ENCODE results near the gene TNFRSF1A. TPM values are rescaled to one million over a fixed set of nuclear protein-coding genes. Genes with fewer than 3 reads are reported as not detected.

TNFRSF1A gene
- total RNA-seq, 1 experiment from 2014 or later: 95.1 TPM

DNA sequence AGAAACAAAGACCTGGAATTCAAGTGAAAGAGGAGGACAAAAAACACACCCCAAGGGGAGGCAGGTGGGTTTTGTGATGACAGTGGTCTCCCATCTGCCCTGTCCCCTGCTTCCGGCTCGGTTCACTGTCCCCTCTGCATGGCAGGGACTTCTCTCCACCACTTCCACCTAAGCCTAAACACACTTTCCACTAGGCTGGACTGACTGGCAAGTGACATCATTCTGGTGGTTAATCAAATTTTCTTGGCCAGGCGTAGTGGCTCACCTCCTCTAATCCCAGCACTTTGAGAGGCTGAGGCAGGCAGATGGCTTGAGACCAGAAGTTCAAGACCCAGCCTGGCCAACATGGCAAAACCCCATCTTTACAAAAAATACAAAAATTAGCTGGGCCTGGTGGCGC, 19.5 kb downstream of the TNFRSF1A start:
- Histone ChIP-seq H3K4me2 (ENCODE audit: low read length) (no peak overlapping the region), H3K27ac (ENCODE audit: low read length) (peak overlapping the region; percentile 62), H3F3A (ENCODE audit: low read length, unreplicated experiment) (no peaks in the 10 kb centered on the region), H3K4me3 (ENCODE audit: low read length) (no peak overlapping the region), H2AFZ (ENCODE audit: low read length) (no peak overlapping the region), H3K27me3 (ENCODE audit: low read length) (no peaks in the 10 kb centered on the region), H3K4me1 (ENCODE audit: insufficient read depth, low read length) (peaks cover 23% of the 10 kb centered on the region), H3K9me3 (ENCODE audit: low read length) (no peaks in the 10 kb centered on the region), H3K9ac (ENCODE audit: low read length) (no peak overlapping the region), H3K36me3 (ENCODE audit: low read depth, low read length) (no peaks in the 10 kb centered on the region), H3K9me2 (replicated peaks; ENCODE audit: low read length) (no peaks in the 10 kb centered on the region), H4K20me1 (ENCODE audit: low read length) (no peaks in the 10 kb centered on the region), H3K79me2 (ENCODE audit: low read length) (no peaks in the 10 kb centered on the region)
- intact Hi-C loops (cut with micrococcal nuclease): loop anchor here (2.0 to 5.0 kb wide), 2 partner anchors 35 to 148 kb away; partner anchors contain the start of gene VAMP1
- CTCF ChIA-PET: interaction anchor here (0.6 to 1.3 kb wide), 2 partner anchors 30 to 148 kb away, joined by 3 to 6 read pairs; partner anchors contain the start of gene VAMP1
- TF ChIP-seq EZH2phosphoT487 (IDR thresholded peaks at IDR 0.05; ENCODE audit: borderline replicate concordance, low read length) (no peak), EZH2 (IDR thresholded peaks at IDR 0.05; ENCODE audit: low read length, unreplicated experiment) (no peak)
- TF ChIP-seq, protein P1, sequence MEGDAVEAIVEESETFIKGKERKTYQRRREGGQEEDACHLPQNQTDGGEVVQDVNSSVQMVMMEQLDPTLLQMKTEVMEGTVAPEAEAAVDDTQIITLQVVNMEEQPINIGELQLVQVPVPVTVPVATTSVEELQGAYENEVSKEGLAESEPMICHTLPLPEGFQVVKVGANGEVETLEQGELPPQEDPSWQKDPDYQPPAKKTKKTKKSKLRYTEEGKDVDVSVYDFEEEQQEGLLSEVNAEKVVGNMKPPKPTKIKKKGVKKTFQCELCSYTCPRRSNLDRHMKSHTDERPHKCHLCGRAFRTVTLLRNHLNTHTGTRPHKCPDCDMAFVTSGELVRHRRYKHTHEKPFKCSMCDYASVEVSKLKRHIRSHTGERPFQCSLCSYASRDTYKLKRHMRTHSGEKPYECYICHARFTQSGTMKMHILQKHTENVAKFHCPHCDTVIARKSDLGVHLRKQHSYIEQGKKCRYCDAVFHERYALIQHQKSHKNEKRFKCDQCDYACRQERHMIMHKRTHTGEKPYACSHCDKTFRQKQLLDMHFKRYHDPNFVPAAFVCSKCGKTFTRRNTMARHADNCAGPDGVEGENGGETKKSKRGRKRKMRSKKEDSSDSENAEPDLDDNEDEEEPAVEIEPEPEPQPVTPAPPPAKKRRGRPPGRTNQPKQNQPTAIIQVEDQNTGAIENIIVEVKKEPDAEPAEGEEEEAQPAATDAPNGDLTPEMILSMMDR (conservative IDR thresholded peaks at IDR 0.05; ENCODE audit: low read depth, low read length): no peak
- POLR2A ChIA-PET (ENCODE audit: unreplicated experiment): interaction anchor here (0.6 to 0.7 kb wide), 2 partner anchors 36 to 121 kb away, joined by 5 to 9 read pairs; no protein-coding TSS in a partner anchor
- no peak for ATAC-seq
- no peak for DNase-seq
- BruUV-seq (replicated peaks): no TSS peak

DNA sequence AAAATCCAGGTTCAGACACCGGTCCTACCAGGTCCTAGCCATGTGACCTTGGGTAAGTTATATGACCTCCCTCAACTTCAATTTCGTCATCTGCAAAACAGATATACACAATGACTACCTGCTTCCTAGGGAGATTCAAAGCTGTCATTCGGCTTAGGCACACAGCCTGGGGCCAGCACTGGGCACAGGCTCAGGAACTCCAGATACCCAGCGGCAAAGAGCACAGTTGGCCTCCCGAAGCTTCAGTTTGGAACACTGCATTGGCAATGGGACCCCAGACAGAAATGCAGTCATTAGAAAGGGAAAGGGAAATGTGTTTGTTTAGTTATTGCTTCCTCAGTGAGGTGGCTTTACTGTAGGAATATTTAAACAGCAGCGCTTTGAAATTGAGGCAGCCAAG, 20.0 kb downstream of the TNFRSF1A start:
- CTCF ChIA-PET: no interaction called here

DNA sequence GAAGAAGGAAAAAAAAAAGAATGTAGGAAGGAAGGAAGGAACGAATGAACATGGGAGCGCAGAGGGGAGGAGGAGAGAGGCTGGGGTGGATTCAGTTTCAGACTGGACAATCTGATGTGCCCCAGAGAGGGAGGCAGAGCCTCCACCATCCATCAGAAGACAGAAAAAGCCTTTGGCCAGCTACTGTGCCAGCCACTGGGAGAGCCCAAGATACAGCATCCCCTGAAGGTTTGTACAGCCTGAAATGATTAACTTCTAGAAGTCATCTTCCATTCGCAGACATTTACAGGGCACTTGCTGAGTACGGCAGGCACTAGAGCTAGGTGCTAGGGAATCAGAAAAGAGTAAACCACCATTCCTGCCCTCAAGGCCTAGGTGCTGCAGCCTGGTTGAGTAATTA, 22.4 kb downstream of the TNFRSF1A start:
- intact Hi-C loops (cut with micrococcal nuclease): no loop called here
- Histone ChIP-seq H3K4me1 (ENCODE audit: insufficient read depth, low read length) (peaks cover 23% of the 10 kb centered on the region), H3K4me2 (ENCODE audit: low read length) (no peak overlapping the region), H3K36me3 (ENCODE audit: low read depth, low read length) (no peaks in the 10 kb centered on the region), H3K79me2 (ENCODE audit: low read length) (no peaks in the 10 kb centered on the region), H3K4me3 (ENCODE audit: low read length) (no peak overlapping the region), H3K27me3 (ENCODE audit: low read length) (no peaks in the 10 kb centered on the region), H3K9ac (ENCODE audit: low read length) (no peak overlapping the region), H3K27ac (ENCODE audit: low read length) (no peak overlapping the region), H3F3A (ENCODE audit: low read length, unreplicated experiment) (no peaks in the 10 kb centered on the region), H3K9me3 (ENCODE audit: low read length) (no peaks in the 10 kb centered on the region), H2AFZ (ENCODE audit: low read length) (no peak overlapping the region), H4K20me1 (ENCODE audit: low read length) (no peaks in the 10 kb centered on the region), H3K9me2 (replicated peaks; ENCODE audit: low read length) (no peaks in the 10 kb centered on the region)
- ChIA-PET POLR2A (ENCODE audit: unreplicated experiment) (no interaction called here), CTCF (no interaction called here)
- TF ChIP-seq EZH2phosphoT487 (IDR thresholded peaks at IDR 0.05; ENCODE audit: borderline replicate concordance, low read length) (no peak), EZH2 (IDR thresholded peaks at IDR 0.05; ENCODE audit: low read length, unreplicated experiment) (no peak)
- TF ChIP-seq, protein P1 (conservative IDR thresholded peaks at IDR 0.05; ENCODE audit: low read depth, low read length): no peak
- ATAC-seq (no peak), DNase-seq (no peak)
- BruUV-seq (replicated peaks): no TSS peak

More for the DNA sequence above, 20.0 kb downstream of the TNFRSF1A start:
- no peaks in the 10 kb centered on the region for H3K9me3 ChIP-seq (ENCODE audit: low read length)
- H3K4me1 ChIP-seq (ENCODE audit: insufficient read depth, low read length): peaks cover 23% of the 10 kb centered on the region
- no peaks in the 10 kb centered on the region for H4K20me1 ChIP-seq (ENCODE audit: low read length)
- H3K36me3 ChIP-seq (ENCODE audit: low read depth, low read length): no peaks in the 10 kb centered on the region
- H3K4me3 ChIP-seq (ENCODE audit: low read length): no peak overlapping the region
- ATAC-seq (peak; percentile 7; the same call in 1 of the 2 replicates), DNase-seq (peak; percentile 57)
- no peaks in the 10 kb centered on the region for H3K27me3 ChIP-seq (ENCODE audit: low read length)
- no peak overlapping the region for H2AFZ ChIP-seq (ENCODE audit: low read length)
- POLR2A ChIA-PET (ENCODE audit: unreplicated experiment): interaction anchor here (0.6 kb wide), 1 partner anchor 121 kb away, joined by 5 read pairs; no protein-coding TSS in a partner anchor
- H3K9ac ChIP-seq (ENCODE audit: low read length): no peak overlapping the region
- intact Hi-C loops (cut with micrococcal nuclease): loop anchor here (2.0 to 5.0 kb wide), 2 partner anchors 35 to 149 kb away; partner anchors contain the start of gene VAMP1
- H3K9me2 ChIP-seq (replicated peaks; ENCODE audit: low read length): no peaks in the 10 kb centered on the region
- H3K79me2 ChIP-seq (ENCODE audit: low read length): no peaks in the 10 kb centered on the region
- BruUV-seq (replicated peaks): no TSS peak
- peak overlapping the region; percentile 62 for H3K27ac ChIP-seq (ENCODE audit: low read length)
- TF ChIP-seq EZH2phosphoT487 (IDR thresholded peaks at IDR 0.05; ENCODE audit: borderline replicate concordance, low read length) (no peak), EZH2 (IDR thresholded peaks at IDR 0.05; ENCODE audit: low read length, unreplicated experiment) (no peak)
- TF ChIP-seq, protein P1 (conservative IDR thresholded peaks at IDR 0.05; ENCODE audit: low read depth, low read length): no peak
- no peak overlapping the region for H3K4me2 ChIP-seq (ENCODE audit: low read length)
- H3F3A ChIP-seq (ENCODE audit: low read length, unreplicated experiment): no peaks in the 10 kb centered on the region
